ENCODE measurements around the gene HOATZ.

HOATZ gene

DNA sequence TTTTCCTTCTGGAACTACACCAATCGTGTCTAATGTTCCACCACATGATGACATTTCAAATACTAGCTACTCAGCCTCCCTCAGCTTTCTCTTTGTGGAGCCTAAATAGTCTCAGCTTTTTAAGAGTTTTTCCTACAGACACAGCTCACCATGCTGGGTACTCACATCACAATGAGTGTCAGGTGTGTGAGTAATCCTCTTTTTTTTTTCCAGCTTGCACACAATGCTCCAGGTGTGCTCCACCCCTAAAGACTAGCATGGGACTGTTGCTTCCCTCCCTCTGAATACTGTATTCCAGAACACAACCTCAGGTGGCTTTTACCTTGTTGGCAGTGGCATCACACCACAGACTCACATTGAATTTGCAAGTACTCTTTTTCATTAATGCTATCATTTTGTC lies 14.1 kb upstream of the HOATZ start:
- H3K4me3 ChIP-seq (ENCODE audit: low read length) = no peak overlapping the region
- TF ChIP-seq, protein P1, sequence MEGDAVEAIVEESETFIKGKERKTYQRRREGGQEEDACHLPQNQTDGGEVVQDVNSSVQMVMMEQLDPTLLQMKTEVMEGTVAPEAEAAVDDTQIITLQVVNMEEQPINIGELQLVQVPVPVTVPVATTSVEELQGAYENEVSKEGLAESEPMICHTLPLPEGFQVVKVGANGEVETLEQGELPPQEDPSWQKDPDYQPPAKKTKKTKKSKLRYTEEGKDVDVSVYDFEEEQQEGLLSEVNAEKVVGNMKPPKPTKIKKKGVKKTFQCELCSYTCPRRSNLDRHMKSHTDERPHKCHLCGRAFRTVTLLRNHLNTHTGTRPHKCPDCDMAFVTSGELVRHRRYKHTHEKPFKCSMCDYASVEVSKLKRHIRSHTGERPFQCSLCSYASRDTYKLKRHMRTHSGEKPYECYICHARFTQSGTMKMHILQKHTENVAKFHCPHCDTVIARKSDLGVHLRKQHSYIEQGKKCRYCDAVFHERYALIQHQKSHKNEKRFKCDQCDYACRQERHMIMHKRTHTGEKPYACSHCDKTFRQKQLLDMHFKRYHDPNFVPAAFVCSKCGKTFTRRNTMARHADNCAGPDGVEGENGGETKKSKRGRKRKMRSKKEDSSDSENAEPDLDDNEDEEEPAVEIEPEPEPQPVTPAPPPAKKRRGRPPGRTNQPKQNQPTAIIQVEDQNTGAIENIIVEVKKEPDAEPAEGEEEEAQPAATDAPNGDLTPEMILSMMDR (conservative IDR thresholded peaks at IDR 0.05; ENCODE audit: low read length) = no peak
- no peak for DNase-seq (ENCODE audit: low read depth)

DNA sequence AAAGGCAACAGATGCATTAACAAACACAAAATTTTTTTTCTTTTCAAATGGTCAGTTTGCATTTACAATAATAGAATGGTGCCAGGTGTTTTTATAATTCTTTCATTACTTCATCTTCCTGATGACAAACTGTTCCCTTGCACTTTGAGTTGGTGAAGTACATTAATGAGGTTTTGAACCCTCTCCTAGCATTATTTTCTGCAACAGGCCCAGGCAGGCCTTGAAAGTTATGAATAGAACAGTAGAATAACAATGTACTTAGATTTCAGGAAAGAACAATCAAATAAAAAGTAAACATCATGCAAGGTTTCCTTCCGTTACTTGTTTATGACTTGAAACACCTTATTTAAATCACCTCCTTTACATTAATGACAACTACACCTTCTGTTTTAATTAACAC lies 12.0 kb upstream of the HOATZ start:
- no peak overlapping the region for H3K4me3 ChIP-seq (ENCODE audit: low read length)
- TF ChIP-seq, protein P1 (conservative IDR thresholded peaks at IDR 0.05; ENCODE audit: low read length) = no peak
- DNase-seq (ENCODE audit: low read depth) = no peak

DNA sequence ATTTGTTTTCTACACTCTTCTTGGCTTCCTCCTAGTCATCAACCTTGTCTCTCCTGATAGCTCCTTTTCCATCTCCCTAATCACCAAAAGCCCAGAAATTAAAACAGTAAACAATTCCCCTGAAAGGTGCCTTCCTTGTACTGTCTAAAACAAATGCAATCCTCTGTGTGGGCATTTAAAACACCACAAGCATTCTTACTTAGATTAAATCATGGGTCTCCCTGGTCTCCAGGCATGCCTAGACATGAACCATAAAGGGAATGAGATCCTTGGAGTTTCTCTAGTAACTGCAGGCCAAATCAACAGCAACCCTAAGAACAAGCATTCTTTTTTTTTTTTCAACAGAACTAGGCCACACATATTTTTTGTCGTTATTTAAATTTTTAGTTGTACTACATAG lies 4.3 kb upstream of the HOATZ start:
- TF ChIP-seq, protein P1 (conservative IDR thresholded peaks at IDR 0.05; ENCODE audit: low read length) = no peak
- peak; percentile 54 for DNase-seq (ENCODE audit: low read depth)

DNA sequence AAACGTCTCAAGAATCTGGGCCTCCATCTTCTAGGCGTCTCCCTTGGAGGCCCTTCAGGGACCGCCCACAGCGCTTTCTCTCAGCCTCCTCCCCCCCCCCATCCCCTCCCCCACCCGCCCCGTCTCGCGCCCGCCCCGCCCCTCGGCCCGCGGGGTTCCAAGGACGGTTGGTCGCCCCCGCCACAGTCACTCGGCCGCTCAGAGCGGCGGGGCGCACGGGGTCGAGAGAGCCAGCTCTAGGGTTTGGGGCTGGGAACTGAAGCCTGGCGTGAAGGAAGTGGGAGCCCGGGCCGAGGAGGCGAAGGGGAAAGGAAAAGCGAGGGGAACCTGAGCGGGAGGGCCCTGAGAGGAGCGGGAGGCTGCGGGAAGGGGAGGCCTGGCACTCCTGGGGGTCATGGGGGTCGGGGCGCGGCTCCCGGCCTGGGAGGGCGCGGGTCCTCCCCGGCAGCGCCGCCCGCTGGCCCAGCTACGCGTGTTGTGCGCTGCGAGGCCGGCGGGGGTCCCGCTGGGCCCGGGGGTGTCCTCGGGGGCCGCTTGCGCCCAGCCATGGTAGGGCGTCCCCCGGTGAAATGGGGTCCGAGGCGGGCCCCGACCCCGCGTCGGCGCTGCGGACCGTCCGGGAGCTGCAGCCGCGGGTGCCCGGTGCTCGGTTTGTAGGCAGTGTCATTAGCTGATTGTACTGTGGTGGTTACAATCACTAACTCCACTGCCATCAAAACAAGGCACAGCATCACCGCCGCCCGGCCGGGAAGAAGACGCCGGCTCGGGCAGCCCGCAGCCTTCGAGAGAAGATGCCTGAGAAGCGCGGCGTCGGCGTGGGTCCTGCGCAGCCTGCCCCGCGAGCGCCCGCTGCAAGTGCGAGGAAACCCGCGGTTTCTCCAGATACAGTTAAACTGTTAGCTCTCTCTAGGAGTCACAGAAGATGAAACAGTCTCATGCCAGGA lies 2.0 kb upstream of the HOATZ start, which contains the start of gene BTG4:
TSS of gene BTG4 (minus strand) at position 91 of the 944 bp plus-strand sequence. CDS start 13,610 bp downstream, outside the sequence.
- TF ChIP-seq, protein P1 (conservative IDR thresholded peaks at IDR 0.05; ENCODE audit: low read length) = no peak
- peak within 1 kb of the TSS; percentile 55 for H3K4me3 ChIP-seq (ENCODE audit: low read length)
- peak; percentile 26 for DNase-seq (ENCODE audit: low read depth)

More for the DNA sequence above, 4.3 kb upstream of the HOATZ start:
- H3K4me3 ChIP-seq (ENCODE audit: low read length) = no peak overlapping the region

DNA sequence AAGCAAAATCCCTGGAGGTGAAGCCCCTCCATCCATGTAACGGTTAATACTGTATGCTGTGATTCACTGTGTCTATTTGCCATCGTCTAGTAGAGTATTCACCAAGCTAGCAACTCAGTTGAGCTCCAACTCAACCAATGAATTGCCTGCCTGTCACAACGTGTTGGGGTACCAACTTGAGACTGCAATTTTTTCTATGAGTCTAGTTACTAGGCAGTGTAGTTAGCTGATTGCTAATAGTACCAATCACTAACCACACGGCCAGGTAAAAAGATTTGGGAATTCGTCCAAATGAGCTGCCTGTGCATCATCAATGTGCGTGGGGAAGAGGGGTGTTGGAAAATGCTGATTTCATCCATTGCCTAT lies 1.4 kb upstream of the HOATZ start:
- no peak for DNase-seq (ENCODE audit: low read depth)
- TF ChIP-seq, protein P1 (conservative IDR thresholded peaks at IDR 0.05; ENCODE audit: low read length) = no peak
- H3K4me3 ChIP-seq (ENCODE audit: low read length) = peak overlapping the region; percentile 55

DNA sequence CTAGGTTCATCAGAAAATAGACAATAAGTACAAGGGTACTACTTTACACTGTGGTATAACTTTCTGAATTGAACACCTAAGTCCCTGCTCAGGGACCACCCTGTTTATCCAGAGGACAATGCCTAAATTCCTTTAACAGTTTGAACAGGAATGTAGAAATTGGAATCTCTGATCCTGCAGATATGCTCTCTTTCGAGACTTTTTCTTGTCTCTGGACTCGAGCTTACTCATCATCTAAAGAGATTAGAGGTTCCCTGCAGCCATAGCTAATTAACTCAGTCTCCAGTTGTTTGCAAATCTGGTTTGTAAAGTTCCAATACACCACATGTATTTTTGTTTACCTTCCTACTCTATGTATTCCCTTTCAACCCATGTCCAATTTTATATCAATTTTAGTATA lies 1.0 kb downstream of the HOATZ start:
- no peak for DNase-seq (ENCODE audit: low read depth)
- TF ChIP-seq, protein P1 (conservative IDR thresholded peaks at IDR 0.05; ENCODE audit: low read length) = no peak

DNA sequence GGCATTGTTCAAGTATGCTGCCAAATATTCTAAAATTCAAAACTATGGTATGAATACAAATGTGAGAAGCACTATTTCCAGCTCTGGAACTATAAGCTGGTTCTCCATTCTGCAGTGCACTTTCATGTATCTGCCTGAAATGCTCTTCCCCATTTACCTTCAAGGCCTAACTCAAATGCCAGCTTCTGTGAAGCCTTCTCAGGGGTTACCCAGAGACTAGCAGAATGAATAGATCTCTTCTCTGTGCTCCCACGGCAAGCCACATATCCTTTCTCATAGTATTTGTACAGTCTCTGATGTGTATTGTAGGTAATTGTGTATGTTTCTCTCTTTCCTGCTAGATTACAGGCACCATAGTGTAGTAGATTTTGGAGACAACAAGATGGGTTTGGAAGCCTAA lies 4.1 kb downstream of the HOATZ start:
- no peak overlapping the region for H3K4me3 ChIP-seq (ENCODE audit: low read length)
- DNase-seq (ENCODE audit: low read depth) = no peak
- TF ChIP-seq, protein P1 (conservative IDR thresholded peaks at IDR 0.05; ENCODE audit: low read length) = no peak

More for the DNA sequence above, 1.0 kb downstream of the HOATZ start:
- no peak overlapping the region for H3K4me3 ChIP-seq (ENCODE audit: low read length)

Data from AG10803 (cell line).